H1 (cell line): ENCODE measurements around the gene CCDC12.

Experiments
- BCL11A ChIP-seq, 2 experiments: IDR thresholded peaks; one replicate each; pipeline ENCODE4 v1.6.1; 2011; ENCODE audit warnings: low read depth in 2 of 2, low read length in 2 of 2, mild to moderate bottlenecking in 2 of 2
- EZH2 ChIP-seq: fragments of 200-600 bp; sonication (generic); IDR thresholded peaks from 2 replicates; pipeline ENCODE4 v1.7.1; 2012; ENCODE audit warnings: low read depth, mild to moderate bottlenecking, moderate library complexity, low read length, inconsistent platforms; ENCODE audit not compliant: severe bottlenecking
- HDAC2 ChIP-seq, 2 experiments: fragments of 300-600 bp in 1 of 2; sonication (generic) in 1 of 2; IDR thresholded peaks; 2 replicates each; pipeline ENCODE4 v1.6.1; 2011 to 2012; ENCODE audit warnings: low read depth in 2 of 2, low read length in 2 of 2, mild to moderate bottlenecking in 2 of 2, moderate library complexity in 2 of 2, borderline replicate concordance in 1 of 2, inconsistent platforms in 1 of 2
- NRF1 ChIP-seq: IDR thresholded peaks from 2 replicates; pipeline ENCODE4 v1.6.1; 2011; ENCODE audit warnings: mild to moderate bottlenecking, low read depth, low read length, improper control_type of control experiment
- POLR2A ChIP-seq, 2 experiments: IDR thresholded peaks; 1 replicate in 1 of 2; 2 replicates in 1 of 2; pipeline ENCODE4 v1.6.1; 2011; ENCODE audit warnings: low read depth in 2 of 2, low read length in 2 of 2, mild to moderate bottlenecking in 2 of 2; ENCODE audit errors: control extremely low read depth in 1 of 2
- RAD21 ChIP-seq, 2 experiments: IDR thresholded peaks in 1 of 2; conservative IDR thresholded peaks in 1 of 2; 2 replicates each; pipeline ENCODE4 v1.6.1; 2011; ENCODE audit warnings: low read depth in 2 of 2, low read length in 2 of 2, improper control_type of control experiment in 1 of 2, inconsistent platforms in 1 of 2, mild to moderate bottlenecking in 1 of 2, moderate library complexity in 1 of 2
- RFX5 ChIP-seq: IDR thresholded peaks from 2 replicates; pipeline ENCODE4 v1.6.1; 2011; ENCODE audit warnings: low read depth, low read length, improper control_type of control experiment, borderline replicate concordance
- RXRA ChIP-seq: IDR thresholded peaks from 2 replicates; pipeline ENCODE4 v1.6.1; 2011; ENCODE audit warnings: low read depth, mild to moderate bottlenecking, low read length, moderate library complexity; ENCODE audit not compliant: insufficient read depth
- SRF ChIP-seq: IDR thresholded peaks from 2 replicates; pipeline ENCODE4 v1.6.1; 2011; ENCODE audit warnings: mild to moderate bottlenecking, low read depth, low read length, moderate library complexity
- TBP ChIP-seq: IDR thresholded peaks from 2 replicates; pipeline ENCODE4 v1.6.1; 2011; ENCODE audit warnings: low read depth, low read length, improper control_type of control experiment
- TEAD4 ChIP-seq: IDR thresholded peaks from 2 replicates; pipeline ENCODE4 v1.6.1; 2012; ENCODE audit warnings: low read depth, low read length, inconsistent platforms, mixed read lengths
- TF ChIP-seq, protein P1 (sequence below), 3 experiments: IDR thresholded peaks; 1 replicate in 2 of 3; 2 replicates in 1 of 3; pipeline versions ENCODE4 v1.5.1 to v1.6.1; 2011; ENCODE audit warnings: low read length in 3 of 3, mild to moderate bottlenecking in 3 of 3, inconsistent platforms in 2 of 3, low read depth in 1 of 3, moderate library complexity in 1 of 3; ENCODE audit not compliant: insufficient read depth in 1 of 3; ENCODE audit errors: control extremely low read depth in 1 of 3

DNA sequence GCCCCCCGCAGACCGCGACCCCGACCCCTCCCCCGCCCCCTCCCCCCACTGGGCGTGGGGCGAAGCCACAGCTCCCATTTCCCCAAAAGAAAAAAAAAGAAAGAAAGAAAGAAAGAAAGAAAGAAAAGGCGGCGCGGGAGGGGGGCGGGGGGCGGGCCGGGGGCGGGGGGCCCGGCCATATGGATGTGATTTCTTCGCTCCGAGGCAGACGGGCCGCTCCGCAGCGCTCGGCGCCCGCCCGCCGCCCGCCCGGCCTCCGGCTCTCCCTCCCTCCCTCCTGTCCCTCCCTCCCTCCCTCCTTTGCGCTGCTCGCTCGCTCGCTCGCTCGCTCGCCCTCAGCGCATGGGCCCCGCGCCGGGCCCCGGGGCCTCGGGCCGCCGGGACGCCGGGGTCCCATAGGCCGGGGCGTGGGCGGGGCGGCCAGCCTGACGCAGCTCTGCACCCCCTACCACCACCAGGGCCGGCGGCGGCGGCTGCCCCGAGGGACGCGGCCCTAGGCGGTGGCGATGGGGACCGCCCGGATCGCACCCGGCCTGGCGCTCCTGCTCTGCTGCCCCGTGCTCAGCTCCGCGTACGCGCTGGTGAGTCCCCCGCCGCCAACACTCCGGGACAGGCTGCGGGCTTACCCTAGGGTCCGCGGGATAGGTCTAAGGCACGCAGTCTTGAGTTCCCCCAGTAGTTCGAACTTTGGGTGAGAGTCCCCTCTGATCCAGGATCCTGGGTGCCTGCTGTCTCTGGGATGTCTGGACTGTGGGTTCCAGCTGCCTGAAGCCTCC, 93.3 kb downstream of the CCDC12 start:
- TF ChIP-seq POLR2A (IDR thresholded peaks at IDR 0.05; ENCODE audit: control extremely low read depth in 1 of 2, low read depth in 2 of 2, low read length in 2 of 2) (no peak), RAD21 (IDR thresholded peaks at IDR 0.05 in 1 of 2, conservative IDR thresholded peaks at IDR 0.05 in 1 of 2; ENCODE audit: low read depth in 2 of 2, low read length in 2 of 2) (no peak), SRF (no peak), RFX5 (no peak), TEAD4 (no peak), HDAC2 (IDR thresholded peaks at IDR 0.05; ENCODE audit: borderline replicate concordance in 1 of 2, low read depth in 2 of 2, low read length in 2 of 2) (no peak), TBP (no peak), NRF1 (no peak), RXRA (no peak), BCL11A (IDR thresholded peaks at IDR 0.05; ENCODE audit: low read depth in 2 of 2, low read length in 2 of 2) (no peak), EZH2 (peak; percentile 71)
- TF ChIP-seq, protein P1, sequence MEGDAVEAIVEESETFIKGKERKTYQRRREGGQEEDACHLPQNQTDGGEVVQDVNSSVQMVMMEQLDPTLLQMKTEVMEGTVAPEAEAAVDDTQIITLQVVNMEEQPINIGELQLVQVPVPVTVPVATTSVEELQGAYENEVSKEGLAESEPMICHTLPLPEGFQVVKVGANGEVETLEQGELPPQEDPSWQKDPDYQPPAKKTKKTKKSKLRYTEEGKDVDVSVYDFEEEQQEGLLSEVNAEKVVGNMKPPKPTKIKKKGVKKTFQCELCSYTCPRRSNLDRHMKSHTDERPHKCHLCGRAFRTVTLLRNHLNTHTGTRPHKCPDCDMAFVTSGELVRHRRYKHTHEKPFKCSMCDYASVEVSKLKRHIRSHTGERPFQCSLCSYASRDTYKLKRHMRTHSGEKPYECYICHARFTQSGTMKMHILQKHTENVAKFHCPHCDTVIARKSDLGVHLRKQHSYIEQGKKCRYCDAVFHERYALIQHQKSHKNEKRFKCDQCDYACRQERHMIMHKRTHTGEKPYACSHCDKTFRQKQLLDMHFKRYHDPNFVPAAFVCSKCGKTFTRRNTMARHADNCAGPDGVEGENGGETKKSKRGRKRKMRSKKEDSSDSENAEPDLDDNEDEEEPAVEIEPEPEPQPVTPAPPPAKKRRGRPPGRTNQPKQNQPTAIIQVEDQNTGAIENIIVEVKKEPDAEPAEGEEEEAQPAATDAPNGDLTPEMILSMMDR (IDR thresholded peaks at IDR 0.05; ENCODE audit: control extremely low read depth in 1 of 3, insufficient read depth in 1 of 3, low read depth in 1 of 3, low read length in 3 of 3), result no peak
